Mesothelial cell of epicardium (in vitro differentiated cells): ENCODE results near the gene CAVIN3. TPM values are rescaled to one million over a fixed set of nuclear protein-coding genes. Genes with fewer than 3 reads are reported as not detected.
"Not testable (repeated sequence)": the region's sequence is repeated elsewhere in the genome, so short reads cannot be mapped to it uniquely, and the experiment has no call there.

ENCODE experiments used
- DNase-seq, 2 experiments: peaks; one replicate each; pipeline ENCODE4 v3.0.0; 2021; ENCODE audit warnings: low spot score in 2 of 2; ENCODE audit not compliant: unreplicated experiment in 2 of 2
- H3K27ac Mint-ChIP-seq: 2 replicates; pipeline ENCODE4 v1.8.0; 2021; ENCODE audit warnings: mixed read lengths
- H3K27me3 Mint-ChIP-seq: 2 replicates; pipeline ENCODE4 v1.8.0; 2021; ENCODE audit warnings: low read depth, mixed read lengths
- H3K36me3 Mint-ChIP-seq: 2 replicates; pipeline ENCODE4 v1.8.0; 2021; ENCODE audit warnings: mixed read lengths
- H3K4me1 Mint-ChIP-seq: 2 replicates; pipeline ENCODE4 v1.8.0; 2021; ENCODE audit warnings: mixed read lengths
- H3K4me3 Mint-ChIP-seq: 2 replicates; pipeline ENCODE4 v1.8.0; 2021; ENCODE audit warnings: mild to moderate bottlenecking, moderate library complexity, mixed read lengths
- H3K9me3 Mint-ChIP-seq: 2 replicates; pipeline ENCODE4 v1.8.0; 2021; ENCODE audit warnings: mixed read lengths
- total RNA-seq: library from RNA; stranded (reverse); gene quantifications from 3 replicates; pipeline ENCODE4 v1.2.1, GENCODE V29; 2021
- TF ChIP-seq, protein P1 (sequence below): fragments of 200-600 bp; sonication (generic); IDR thresholded peaks from one replicate; pipeline ENCODE4 v1.5.0; 2021; ENCODE audit warnings: antibody characterized with exemption; ENCODE audit not compliant: unreplicated experiment

CAVIN3 gene
- total RNA-seq, 1 donor from 2014 or later: 15.3 TPM

DNA sequence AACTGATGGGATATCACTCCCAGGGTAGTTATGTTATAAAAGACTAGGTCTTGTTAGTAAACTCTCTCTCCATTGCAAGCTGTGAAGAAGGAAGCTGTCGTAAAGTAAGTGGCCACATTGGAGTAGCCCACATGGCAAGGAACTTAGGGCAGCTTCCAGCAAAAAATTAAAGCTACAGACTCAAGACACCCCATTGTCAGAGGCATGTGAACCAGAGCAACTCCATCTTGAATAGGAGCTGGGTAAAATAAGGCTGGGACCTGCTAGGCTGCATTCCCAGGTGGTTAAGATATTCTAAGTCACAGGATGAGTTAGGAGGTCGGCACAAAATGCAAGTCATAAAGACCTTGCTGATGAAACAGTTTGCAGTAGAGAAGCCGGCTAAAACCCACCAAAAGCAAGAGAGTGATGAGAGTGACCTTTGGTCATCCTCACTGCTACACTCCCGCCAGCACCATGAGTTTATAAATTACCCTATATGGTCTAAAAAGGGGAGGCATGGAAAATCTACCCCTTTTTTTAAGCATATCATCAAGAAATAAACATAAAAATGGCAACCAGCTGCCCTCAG, 36.8 kb downstream of the CAVIN3 start:
- Mint-ChIP-seq H3K27ac (no peak overlapping the region), H3K4me3 (no peak overlapping the region), H3K27me3 (no peaks in the 10 kb centered on the region), H3K9me3 (peaks cover 5% of the 10 kb centered on the region), H3K4me1 (peaks cover 33% of the 10 kb centered on the region), H3K36me3 (peaks cover 4% of the 10 kb centered on the region)
- TF ChIP-seq, protein P1, sequence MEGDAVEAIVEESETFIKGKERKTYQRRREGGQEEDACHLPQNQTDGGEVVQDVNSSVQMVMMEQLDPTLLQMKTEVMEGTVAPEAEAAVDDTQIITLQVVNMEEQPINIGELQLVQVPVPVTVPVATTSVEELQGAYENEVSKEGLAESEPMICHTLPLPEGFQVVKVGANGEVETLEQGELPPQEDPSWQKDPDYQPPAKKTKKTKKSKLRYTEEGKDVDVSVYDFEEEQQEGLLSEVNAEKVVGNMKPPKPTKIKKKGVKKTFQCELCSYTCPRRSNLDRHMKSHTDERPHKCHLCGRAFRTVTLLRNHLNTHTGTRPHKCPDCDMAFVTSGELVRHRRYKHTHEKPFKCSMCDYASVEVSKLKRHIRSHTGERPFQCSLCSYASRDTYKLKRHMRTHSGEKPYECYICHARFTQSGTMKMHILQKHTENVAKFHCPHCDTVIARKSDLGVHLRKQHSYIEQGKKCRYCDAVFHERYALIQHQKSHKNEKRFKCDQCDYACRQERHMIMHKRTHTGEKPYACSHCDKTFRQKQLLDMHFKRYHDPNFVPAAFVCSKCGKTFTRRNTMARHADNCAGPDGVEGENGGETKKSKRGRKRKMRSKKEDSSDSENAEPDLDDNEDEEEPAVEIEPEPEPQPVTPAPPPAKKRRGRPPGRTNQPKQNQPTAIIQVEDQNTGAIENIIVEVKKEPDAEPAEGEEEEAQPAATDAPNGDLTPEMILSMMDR: no peak
- DNase-seq: no peak

- DNase-seq: not testable (repeated sequence)
Measured at GRCh38 chr11:6280809-6281208, 39.5 kb downstream of the CAVIN3 start.

GRCh38 chr11:6273188-6273587, 47.1 kb downstream of the CAVIN3 start:
- DNase-seq: no peak
- H3K9me3 Mint-ChIP-seq: peaks cover 20% of the 10 kb centered on the region
- no peak overlapping the region for H3K27ac Mint-ChIP-seq
- H3K4me3 Mint-ChIP-seq: no peak overlapping the region
- peaks cover 5% of the 10 kb centered on the region for H3K4me1 Mint-ChIP-seq
- peaks cover 3% of the 10 kb centered on the region for H3K36me3 Mint-ChIP-seq
- TF ChIP-seq, protein P1: no peak
- no peaks in the 10 kb centered on the region for H3K27me3 Mint-ChIP-seq

More at GRCh38 chr11:6280809-6281208, 39.5 kb downstream of the CAVIN3 start:
- H3K27ac Mint-ChIP-seq, H3K36me3 Mint-ChIP-seq, H3K27me3 Mint-ChIP-seq, H3K4me3 Mint-ChIP-seq: not testable (repeated sequence)
- H3K4me1 Mint-ChIP-seq: peaks cover 21% of the 10 kb centered on the region
- H3K9me3 Mint-ChIP-seq: peaks cover 15% of the 10 kb centered on the region

- no peak for DNase-seq
- H3K9me3 Mint-ChIP-seq: peaks cover 13% of the 10 kb centered on the region
Measured at GRCh38 chr11:6271598-6271997, 48.7 kb downstream of the CAVIN3 start.

DNA sequence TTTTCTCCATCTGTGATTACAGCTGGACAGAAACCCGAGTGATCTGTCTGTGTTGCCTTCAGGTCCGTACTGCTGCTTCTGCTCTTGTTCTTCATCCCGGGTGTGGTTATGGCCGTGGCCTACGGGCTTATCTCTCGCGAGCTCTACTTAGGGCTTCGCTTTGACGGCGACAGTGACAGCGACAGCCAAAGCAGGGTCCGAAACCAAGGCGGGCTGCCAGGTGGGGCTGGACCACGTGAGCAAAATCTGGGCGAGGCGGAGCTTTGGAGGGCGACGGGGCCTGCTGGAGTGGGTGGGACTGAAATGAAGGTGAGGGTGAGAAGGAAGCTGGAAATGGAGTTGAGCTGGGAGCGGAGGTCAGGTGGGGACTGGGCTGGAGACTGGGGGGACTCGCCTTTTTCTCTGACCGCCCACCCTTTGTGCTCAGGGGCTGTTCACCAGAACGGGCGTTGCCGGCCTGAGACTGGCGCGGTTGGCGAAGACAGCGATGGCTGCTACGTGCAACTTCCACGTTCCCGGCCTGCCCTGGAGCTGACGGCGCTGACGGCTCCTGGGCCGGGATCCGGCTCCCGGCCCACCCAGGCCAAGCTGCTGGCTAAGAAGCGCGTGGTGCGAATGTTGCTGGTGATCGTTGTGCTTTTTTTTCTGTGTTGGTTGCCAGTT, 49.6 kb downstream of the CAVIN3 start:
- peaks cover 5% of the 10 kb centered on the region for H3K4me1 Mint-ChIP-seq
- no peak overlapping the region for H3K4me3 Mint-ChIP-seq
- no peaks in the 10 kb centered on the region for H3K27me3 Mint-ChIP-seq
- no peak overlapping the region for H3K27ac Mint-ChIP-seq
- TF ChIP-seq, protein P1: no peak
- no peaks in the 10 kb centered on the region for H3K36me3 Mint-ChIP-seq
- DNase-seq: no peak
- peaks cover 4% of the 10 kb centered on the region for H3K9me3 Mint-ChIP-seq

More at GRCh38 chr11:6271598-6271997, 48.7 kb downstream of the CAVIN3 start:
- Mint-ChIP-seq H3K36me3 (no peaks in the 10 kb centered on the region), H3K4me1 (peaks cover 5% of the 10 kb centered on the region), H3K4me3 (no peak overlapping the region), H3K27ac (no peak overlapping the region), H3K27me3 (no peaks in the 10 kb centered on the region)
- TF ChIP-seq, protein P1: no peak

DNA sequence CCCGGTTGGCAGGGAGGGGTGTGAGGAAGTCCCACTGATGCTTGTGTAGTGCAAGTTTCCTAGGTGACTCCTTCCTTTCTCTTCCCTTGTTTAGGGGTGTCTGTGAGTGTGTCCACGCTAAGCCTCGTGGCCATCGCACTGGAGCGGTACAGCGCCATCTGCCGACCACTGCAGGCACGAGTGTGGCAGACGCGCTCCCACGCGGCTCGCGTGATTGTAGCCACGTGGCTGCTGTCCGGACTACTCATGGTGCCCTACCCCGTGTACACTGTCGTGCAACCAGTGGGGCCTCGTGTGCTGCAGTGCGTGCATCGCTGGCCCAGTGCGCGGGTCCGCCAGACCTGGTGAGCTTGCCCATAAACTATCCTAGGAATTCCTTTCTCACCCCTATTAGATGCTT, 50.3 kb downstream of the CAVIN3 start:
- no peaks in the 10 kb centered on the region for H3K9me3 Mint-ChIP-seq
- H3K4me1 Mint-ChIP-seq: peaks cover 5% of the 10 kb centered on the region
- DNase-seq: no peak
- no peak overlapping the region for H3K4me3 Mint-ChIP-seq
- no peak overlapping the region for H3K27ac Mint-ChIP-seq
- TF ChIP-seq, protein P1: no peak
- no peaks in the 10 kb centered on the region for H3K27me3 Mint-ChIP-seq
- H3K36me3 Mint-ChIP-seq: no peaks in the 10 kb centered on the region

Other genes starting within 250 kb of the CAVIN3 start
- not detected in 3 replicates for gene OR56B4, start 212.8 kb downstream of the CAVIN3 start, total RNA-seq
- not detected in 3 replicates for gene OR52B2, start 150.2 kb downstream of the CAVIN3 start, total RNA-seq
- not detected in 3 replicates for gene OR52W1, start 121.3 kb downstream of the CAVIN3 start, total RNA-seq
- gene C11orf42, start 114.9 kb downstream of the CAVIN3 start, total RNA-seq: not detected in 3 replicates
- 46.6 to 47.0 TPM (median 46.7 TPM) in 3 replicates for gene FHIP1B, start 85.9 kb downstream of the CAVIN3 start, total RNA-seq
- gene CNGA4, start 81.4 kb downstream of the CAVIN3 start, total RNA-seq: 0.27 to 0.54 TPM (median 0.49 TPM) in 3 replicates
- 3.7 to 4.6 TPM (median 3.8 TPM) in 3 replicates for gene CCKBR, start 60.7 kb downstream of the CAVIN3 start, total RNA-seq
- 24.9 to 27.2 TPM (median 27.1 TPM) in 3 replicates for gene SMPD1, start 70.0 kb upstream of the CAVIN3 start, total RNA-seq
- gene APBB1, start 98.6 kb upstream of the CAVIN3 start, total RNA-seq: 61.7 to 64.2 TPM (median 62.4 TPM) in 3 replicates
- gene HPX, start 120.5 kb upstream of the CAVIN3 start, total RNA-seq: 5.2 to 9.9 TPM (median 9.5 TPM) in 3 replicates
- 25.9 to 30.3 TPM (median 26.5 TPM) in 3 replicates for gene TRIM3, start 153.4 kb upstream of the CAVIN3 start, total RNA-seq
- gene ARFIP2, start 160.8 kb upstream of the CAVIN3 start, total RNA-seq: 72.2 to 73.1 TPM (median 72.3 TPM) in 3 replicates
- gene TIMM10B, start 161.0 kb upstream of the CAVIN3 start, total RNA-seq: 34.0 to 37.2 TPM (median 36.4 TPM) in 3 replicates
- gene DNHD1, start 176.8 kb upstream of the CAVIN3 start, total RNA-seq: 14.3 to 17.3 TPM (median 16.7 TPM) in 3 replicates